Fibroblast of peridontal ligament (primary cell): ENCODE measurements around the gene RBM33.

Experiments
- DNase-seq: peaks from one replicate; pipeline ENCODE4 v3.0.0-alpha.2; 2010; ENCODE audit errors: extremely low read depth

The RBM33 gene

DNA sequence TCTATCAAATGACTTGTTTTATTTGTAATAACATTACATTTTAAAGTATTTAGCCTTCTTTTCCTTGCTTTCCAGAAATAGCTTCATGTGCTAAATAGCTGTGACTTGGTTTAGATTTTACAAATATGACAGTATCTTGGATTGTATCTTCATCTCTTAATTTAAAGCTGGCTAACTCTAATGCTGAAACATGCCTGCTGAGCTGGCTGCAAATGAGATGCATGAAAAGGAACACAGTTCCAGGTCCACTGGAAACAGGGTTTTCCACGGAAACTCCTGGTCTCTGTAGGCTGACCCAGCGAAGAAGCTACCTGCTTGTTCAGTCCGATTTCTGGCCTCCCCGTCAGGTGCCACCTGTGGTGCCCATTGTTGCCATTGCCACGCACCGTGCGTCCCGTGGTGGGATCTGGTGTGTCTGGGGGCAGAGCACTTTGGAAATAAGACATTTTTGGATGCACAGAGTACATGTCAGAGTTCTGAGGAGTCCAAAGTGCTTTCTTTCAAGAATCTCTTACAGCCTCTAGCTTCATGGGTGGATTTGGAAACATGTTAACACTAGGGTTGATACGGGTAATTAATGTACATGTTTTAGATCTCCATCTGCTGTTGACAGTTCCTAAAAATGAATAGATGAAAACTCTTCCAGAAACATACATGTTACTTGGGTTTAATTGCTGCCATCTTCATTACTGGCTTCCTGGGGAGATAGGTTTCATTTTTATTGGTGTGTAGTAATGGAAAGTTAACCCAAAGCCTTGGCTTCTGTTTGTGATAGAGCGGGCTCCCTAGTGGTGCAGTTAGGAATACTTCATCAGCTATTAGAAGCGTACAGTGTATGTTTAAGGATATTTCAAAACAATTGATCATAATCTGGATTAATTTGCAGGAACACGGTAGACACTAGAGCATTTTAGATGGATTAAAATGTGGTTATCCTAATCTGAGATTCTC, 122.8 kb downstream of the RBM33 start:
- no peak for DNase-seq

DNA sequence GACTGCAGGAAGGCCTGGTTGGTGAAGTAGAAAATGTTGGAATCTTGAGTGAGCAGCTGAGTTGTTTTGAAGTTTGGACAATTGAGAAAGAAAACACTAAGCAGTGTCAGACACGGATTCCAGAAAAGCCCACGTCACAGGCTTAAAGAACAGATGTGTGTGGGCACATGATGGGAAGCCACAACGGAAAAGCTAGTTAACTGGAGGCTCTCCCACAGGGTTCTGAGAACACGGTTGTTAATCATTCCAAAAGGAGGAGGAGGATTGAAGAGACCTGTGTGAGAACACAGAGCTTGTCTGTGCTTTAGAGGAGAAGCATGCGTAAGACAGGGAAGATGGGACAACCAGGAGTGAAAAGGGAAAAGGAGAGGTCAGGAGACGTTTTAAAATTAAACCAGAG, 125.2 kb downstream of the RBM33 start:
- peak; percentile 65 for DNase-seq

DNA sequence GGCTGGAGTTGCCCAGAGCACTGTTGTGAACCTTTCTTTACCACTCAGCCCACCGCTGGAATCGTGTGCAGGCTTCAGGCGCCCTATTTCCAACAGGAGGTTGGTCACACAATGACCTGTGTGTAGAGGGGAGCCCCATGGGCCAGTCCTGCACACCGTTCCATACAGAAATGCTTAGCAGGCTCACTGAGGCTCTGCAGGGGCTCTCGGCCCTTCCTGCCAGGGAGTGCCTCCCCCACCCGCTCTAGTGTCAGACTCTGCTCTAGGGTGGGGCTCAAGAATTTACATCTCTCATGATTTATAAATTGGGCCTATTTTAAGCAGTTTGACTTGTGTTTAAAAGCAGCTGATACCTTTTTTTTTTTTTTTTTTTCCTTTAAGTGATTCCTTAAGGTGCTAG, 125.8 kb downstream of the RBM33 start:
- no peak for DNase-seq

DNA sequence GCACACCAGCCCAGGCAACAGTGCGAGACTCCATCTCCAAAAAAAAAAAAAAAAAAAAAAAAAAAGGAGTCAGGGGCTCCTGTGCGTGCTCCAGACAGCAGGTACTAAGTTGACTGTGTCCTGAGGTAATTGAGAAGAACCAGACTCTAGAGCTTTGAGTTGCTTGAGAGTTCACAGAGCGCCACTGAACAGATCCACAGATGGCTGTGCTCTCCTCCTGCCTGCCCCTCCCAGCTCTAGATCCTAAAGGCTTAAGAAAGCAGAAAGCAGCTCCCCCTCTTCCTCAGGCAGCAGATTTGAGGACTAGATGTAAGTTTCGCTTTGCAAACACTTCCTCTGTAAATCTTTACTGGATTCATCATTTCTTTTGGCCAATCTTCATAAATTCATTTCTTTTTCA, 129.1 kb downstream of the RBM33 start:
- no peak for DNase-seq

DNA sequence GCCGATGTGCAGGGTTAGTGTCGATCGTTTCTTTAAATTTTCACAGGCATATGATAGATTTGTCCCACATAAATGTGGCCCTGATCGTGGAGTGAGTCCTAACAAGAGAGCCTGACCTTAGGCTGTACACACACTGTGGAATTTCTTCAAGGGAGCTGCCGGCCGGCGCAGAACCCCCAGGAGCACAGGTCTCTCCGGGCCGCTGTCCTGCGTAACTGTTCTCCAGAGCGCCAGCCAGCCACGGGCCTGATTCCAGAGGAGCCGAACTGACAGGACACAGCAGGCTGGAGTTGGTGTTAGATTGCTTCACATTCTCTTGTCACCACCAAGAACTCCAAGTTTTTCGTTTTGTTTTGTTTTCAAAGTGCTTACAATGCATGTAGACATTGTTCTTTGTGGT, 130.5 kb downstream of the RBM33 start:
- no peak for DNase-seq

DNA sequence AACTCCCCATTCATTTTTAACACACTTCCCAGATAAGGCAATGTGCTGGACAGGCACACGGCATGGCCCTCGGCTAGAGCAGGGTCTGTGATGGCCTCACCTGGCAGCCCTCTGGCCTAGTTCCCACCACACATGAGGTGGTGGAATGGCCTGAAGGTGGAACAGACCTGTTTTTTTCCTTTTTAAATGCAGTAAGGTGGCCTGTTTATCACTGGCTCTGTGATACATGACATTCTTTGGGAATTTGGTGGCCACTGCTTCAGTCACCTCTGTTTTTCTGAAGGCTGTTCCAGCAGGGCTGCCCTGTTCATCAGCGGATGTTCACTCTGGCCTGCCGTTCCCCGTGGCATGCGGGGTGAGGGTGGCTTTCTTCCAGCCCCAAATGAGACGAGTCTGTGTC, 131.2 kb downstream of the RBM33 start:
- no peak for DNase-seq

DNA sequence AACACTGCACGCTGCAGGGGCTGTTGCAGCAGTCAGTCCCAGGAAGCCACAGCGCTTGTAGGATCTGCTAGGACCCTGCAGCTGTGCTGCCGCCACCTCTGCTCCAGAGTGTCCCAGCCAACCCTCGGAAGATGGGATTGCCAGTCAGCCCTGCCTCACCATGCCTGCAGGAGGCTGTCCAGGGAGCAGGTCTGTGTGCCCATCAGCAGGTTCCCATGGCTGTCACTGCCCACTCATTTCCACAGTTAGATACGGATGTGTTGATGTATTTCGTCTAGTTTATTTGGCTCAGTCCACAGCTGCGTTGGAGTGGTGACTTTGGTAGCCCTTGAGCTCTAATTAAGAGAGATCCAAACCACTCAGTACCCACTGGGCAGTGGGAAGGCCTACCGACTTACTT, 132.1 kb downstream of the RBM33 start:
- no peak for DNase-seq

DNA sequence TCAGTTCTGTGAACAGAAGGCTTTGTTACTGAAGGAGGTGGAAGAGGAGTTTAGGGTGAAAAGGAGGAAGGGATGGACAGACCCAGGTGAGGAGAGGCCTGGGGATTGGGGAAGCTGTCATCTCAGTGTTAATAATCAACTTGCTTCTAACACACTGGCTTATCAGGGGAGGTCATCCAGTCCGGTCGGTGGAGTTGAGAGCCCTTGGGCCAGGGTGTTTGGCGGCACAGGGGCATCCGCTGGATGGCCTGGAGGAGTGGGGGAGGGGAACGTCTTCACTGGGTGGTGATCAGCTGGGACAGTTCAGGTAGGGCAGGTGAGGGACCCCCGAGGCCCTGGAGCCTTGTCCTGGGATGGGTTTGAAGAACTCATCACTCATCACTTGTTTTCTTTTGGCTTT, 133.9 kb downstream of the RBM33 start:
- no peak for DNase-seq

DNA sequence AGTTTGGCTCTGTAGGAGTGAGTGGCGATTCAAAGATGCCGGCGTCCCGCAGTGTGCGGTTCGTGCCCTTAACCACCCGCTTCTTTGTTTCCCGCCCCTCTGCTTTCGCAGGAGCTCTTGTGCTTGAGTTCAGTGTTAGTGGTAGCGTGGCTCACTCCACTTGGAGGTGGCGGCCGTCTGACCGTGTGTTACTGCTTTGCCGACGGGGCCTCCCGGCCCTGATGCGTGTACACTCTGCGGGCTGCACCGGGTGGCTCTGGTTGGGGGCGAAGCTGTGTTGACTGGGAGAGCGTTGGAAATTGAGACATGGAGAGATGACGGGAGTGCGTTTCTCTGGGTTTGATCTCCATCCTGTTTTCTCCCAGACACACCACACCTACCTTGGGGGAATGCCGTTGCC, 136.4 kb downstream of the RBM33 start:
- DNase-seq = no peak

DNA sequence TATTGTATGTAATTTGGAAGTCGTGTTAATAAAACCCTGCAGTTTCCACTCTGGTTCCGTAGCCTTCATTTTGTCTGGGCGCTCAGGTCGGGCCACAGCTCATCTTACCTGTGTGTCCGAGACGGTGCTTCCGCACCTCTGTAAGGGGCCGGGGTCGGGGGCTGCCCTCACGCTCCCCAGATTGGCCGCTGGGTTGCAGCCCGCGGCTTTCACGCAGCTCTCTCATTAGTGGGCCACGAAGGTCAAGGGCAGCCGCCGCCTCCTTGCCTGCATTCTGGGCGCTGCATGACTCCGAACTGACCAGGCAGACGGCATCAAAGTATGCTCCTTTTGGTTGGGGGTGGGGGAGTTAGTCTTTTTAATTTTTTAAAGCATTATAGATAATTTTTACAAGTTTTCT, 137.0 kb downstream of the RBM33 start:
- no peak for DNase-seq

DNA sequence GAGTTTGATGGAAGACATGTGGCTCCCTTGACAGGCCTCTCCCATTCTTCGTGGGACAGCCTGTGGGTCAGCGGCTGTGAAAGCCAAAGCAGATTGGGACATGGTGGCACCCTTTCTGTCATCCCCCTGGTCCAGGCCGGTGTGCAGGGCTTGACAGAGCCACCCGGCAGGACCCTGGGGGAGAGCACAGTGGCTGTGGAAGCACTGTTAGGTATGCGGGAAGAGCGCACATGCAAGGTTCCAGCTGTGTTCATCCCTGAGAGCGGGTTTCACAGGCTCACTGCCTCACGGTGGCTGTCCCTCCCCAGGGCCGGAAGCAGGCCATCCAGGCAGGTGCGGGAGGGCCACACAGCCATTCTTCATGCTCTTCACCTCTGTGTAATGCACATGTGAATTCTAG, 138.0 kb downstream of the RBM33 start:
- no peak for DNase-seq

DNA sequence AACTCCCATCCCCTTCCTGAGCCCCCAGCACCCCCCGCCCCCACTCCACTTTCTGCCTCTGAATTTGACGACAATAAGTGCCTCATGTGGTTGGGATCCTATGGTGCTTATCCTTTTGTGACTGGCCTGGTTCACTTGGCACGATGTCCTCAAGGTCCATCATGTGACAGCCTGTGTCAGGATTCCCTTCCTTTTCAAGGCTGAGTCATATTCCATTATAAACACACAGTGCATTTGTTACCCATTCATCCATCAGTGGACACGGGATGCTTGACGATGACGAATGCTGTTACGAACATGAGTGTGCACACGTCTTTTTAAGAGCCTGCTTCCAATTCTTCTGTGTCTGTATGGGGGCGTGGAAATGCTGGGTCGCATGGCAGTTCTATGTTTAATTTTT, 141.1 kb downstream of the RBM33 start:
- peak; percentile 17 for DNase-seq

DNA sequence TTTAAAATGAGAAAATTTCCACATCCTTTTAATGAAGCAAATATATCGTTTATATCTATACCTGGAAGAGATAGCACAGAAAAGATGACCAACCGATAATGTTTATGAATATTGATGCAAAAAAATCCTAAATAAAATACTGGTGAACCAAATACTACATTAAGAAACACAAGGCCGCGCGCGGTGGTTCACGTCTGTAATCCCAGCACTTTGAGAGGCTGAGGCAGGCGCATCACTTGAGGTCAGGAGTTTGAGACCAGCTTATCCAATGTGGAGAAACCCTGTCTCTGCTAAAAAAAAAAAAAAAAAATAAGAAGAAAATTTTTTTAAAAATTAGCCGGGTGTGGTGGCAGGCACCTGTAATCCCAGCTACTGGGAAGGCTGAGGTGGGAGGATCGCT, 142.0 kb downstream of the RBM33 start:
- DNase-seq = no peak

DNA sequence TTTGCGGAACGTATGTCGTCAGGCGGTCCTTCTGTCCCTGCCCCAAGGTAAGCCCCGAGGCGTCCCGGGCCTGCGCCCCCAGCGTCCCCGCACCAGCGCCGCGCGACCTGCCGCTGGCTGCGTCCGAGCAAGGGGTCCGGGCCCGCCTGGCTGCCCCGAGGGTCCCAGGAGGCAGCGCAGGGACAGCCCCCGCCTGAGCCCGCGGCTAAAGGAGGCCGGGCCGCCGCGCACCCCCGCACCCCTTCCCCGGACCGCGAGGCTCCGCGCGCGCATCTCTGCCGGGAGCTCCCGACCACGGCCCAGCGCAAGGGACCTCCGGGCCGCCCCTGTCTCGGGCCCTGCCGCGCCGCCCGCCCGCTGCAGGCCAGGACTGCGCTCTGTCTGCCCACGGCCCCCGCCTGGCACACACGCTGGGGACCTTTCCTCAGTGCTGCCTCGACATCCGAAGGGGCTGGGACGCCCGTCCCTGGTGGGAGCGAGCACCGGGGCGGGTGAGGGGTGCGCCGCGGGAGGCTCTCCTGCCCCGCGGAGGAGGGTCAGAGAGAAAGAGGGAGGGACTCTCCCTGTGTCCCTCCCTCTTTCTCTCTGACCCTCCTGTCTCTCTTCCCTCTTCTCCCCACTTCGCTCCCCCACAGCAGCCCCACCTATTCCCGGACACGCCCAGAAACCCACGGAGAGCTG, 142.8 kb downstream of the RBM33 start:
- DNase-seq = peak; percentile 6

DNA sequence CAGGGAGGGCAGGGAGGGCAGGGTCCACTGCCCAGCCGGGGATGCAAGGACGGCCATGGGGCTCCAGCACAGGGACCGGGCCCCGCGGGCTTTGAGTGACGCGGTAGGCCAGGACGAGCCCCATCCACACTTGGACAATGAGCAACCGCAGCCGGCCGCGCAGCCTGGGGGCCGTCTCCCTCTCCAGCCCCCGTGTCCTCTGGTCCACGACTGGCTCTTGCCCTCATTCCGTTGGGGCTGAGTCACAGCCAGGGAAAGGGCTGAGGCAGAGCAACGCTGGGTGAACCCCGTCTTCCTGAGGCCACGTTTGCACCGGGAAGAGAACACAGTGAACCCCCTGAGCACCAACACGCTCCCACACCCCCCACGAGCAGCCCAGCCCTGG, 144.1 kb downstream of the RBM33 start:
- no peak for DNase-seq

DNA sequence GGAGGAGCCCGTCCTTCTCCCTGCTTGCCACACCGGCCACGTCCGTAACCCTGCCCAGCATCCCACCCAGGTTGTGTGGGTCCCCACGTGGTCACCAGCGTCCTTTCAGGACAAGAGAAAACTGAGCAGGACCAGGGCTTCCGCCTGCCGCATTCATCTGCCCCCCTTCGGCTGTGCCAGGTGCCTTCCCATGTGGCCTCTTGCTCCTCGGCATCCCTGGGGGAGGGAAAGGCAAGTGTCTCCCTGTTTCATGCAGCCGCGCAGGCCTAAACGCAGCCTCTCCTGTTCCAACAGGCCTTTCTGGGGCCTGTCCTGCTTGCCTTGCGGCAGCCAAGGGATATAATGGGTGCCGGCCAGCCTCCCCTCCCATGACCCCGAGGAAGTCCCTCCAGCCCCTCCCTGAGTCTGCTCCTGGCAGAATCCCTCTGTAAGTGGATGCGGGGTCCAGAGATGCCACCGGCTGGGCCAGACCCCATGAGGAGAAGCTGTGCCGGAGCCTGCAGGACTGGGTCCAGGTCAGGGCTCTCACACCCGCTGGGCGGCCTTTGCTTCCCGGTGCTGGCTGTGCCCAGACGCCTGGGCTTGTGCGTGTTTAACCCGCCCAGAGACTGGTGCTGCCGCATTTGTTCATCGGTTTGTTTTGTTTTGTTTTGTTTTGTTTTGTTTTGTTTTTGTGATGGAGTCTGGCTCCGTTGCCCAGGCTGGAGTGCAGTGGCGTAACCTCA, 144.7 kb downstream of the RBM33 start:
- DNase-seq = no peak

DNA sequence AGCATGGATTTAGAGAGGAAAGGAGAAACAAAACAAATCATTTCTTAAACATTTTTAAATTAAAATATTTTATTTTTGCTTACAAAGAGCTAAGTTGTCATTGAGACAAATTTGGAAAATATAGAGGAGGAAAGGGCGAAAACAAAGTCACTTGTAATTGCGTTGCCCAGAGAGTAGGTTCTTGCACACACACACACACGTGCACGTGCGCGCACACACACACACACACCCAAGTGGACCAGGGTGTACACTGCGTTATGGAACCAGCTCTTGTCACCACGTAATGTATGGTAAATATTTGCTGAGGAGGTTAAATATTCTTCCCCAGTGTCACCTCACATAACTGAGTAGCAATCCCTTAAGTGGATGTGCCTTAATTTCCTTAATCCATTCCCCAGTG, 146.2 kb downstream of the RBM33 start:
- no peak for DNase-seq

DNA sequence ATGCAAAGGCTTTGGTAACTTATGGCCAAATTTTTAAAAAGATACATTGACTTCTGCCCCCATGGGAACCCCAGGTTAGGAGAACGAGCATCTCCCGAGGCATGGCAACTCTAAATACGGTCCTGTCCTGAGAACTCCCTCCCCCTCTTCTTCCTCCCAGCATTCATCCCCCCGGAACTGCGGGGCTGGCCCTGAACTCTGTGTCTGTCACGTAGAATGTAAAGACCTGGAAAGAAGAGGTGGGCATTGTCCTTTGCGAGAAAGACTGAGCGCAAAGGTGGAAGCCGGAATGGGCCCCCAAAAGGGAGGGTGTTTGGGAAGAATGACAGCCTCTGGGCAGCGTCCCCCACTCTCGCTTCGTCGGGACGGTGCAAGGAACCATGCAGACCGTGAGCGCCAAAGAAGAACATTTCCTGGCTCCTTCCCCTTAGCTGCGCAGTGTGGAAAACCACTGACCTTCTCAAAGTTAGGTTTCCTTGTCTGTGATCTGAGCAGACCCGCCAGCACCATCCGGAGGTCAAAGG, 146.8 kb downstream of the RBM33 start:
- no peak for DNase-seq

DNA sequence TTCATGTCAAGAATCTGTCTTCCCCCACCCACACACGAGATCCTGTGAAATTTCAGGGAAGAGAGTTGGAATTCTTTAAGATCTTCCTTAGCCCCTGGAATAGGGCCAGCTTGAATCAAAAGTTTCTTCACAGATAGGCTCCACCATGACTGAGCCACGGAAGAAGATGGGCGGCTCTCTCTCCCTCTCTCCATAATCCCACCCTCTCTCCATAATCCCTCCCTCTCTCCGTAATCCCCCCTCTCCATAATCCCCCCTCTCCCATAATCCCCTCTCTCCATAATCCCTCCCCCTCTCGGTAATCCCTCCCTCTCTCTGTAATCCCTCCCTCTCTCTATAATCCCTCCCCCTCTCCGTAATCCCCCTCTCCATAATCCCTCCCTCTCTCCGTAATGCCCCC, 147.4 kb downstream of the RBM33 start:
- DNase-seq = no peak

DNA sequence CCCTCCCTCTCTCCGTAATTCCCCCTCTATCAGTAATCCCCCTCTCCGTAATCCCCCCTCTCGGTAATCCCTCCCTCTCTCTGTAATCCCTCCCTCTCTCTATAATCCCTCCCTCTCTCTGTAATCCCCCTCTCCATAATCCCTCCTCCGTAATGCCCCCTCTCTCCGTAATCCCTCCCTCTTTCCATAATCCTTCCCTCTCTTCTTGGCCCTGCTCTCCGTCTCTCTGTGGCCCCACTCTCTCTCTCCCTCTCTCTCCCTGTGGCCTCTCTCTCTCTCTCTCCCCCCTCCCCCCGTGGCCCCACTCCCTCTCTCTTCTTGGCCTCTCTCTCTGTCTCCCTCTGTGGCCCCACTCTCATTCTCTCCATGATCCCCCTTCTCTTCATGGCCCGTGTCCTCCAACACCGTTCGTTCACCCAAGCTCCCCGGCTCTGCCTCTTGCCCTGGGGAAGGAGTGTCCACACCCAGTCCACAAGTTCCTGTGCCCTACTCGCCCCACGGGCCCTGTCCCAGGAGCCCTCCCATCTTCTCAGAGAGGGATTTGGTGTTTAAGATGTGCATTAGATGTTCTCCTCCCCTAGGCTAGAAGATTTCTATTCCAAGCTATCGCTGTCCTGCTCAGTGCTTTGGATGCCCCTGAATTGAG, 148.0 kb downstream of the RBM33 start:
- no peak for DNase-seq

DNA sequence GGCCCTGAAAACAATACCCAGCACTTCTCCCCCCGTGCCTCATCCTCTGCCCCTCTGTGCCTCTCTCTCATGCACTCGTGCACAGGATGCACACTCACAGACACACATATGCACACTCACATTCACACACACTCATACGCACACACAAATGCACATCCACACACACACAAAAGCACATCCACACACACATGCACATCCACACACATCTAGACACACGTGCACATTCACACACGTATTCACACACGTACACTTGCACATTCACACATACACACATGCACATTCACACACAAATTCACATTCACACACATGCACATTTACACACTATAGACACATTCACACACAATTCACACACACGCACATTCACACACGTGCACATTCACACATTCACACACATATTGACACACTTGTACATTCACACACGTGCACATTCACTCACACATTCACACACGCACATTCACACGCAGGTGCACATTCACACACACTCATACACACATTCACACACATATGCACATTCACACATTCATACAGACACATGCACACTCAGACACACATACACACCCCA, 148.6 kb downstream of the RBM33 start:
- DNase-seq = no peak

DNA sequence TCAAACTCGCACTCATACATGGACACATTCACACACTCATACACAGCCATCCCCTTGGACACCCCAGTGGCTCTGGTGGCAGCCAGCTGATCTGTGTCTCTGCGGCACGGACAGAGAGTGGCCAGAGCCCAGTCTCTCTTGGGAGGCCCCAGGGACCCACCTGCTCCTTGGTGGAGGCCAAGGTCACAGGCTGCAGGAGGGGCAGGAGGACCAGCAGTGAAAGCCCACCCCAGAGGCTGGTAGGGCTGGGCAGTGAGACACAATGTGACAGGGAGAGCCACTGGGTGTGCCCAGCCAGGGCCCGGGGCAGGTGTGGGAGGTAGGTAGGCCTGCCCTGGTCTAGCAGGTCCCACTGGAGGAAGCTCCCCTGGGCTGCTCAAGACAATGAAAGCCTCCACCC, 149.3 kb downstream of the RBM33 start:
- no peak for DNase-seq
